ENCODE measurements around the gene AKAP10.
A peak's percentile ranks its signal among the peaks of the same experiment; 100 is the strongest.
"Not testable (repeated sequence)": the region's sequence is repeated elsewhere in the genome, so short reads cannot be mapped to it uniquely, and the experiment has no call there.

The AKAP10 gene

DNA sequence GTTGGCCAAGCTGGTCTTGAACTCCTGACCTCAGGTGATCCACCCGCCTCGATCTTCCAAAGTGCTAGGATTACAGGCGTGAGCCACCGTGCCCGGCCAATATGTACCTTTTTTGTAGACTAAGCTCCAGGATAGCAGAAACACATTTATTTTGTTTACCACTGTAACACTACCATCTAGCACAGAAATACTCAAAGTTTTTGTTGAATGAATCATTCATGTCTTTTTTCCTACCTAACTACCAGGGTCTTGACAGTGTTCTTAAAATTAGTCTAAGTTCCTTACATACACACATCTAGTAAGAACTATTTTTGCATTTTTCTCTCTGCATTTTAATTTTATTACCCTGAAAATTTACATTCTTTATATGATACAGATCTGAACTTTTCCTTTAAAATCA lies 44.4 kb downstream of the AKAP10 start:
- no peak for DNase-seq (ENCODE audit: low read depth)

GRCh38 chr17:19928299-19928698 lies 49.3 kb downstream of the AKAP10 start:
- DNase-seq (ENCODE audit: low read depth) = peak; percentile 88

GRCh38 chr17:19915245-19915978 lies 62.2 kb downstream of the AKAP10 start:
- no peak for DNase-seq (ENCODE audit: low read depth)

- no peak for DNase-seq (ENCODE audit: low read depth)
Observed at GRCh38 chr17:19911033-19911432, 66.6 kb downstream of the AKAP10 start.

GRCh38 chr17:19909139-19909538 lies 68.5 kb downstream of the AKAP10 start:
- DNase-seq (ENCODE audit: low read depth) = no peak

DNA sequence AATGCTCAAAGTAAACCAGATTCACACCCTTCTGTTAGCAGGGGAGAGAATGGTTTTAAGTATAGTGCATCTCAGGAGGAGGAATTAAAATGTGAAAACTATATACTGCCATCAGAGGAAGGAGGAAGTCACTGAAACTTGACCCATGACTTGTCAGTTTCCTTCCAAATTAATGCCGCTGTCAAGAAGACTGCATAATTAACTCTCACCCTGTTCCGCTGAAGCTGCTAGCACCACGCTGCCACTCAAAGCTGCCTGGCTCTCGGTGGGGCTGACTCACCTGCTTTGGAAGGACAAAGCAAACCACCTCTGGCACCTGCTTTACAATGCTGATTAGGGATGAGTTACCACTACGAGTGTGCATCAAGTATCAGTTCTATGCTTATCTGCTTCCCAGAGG lies 72.1 kb downstream of the AKAP10 start:
- DNase-seq (ENCODE audit: low read depth) = no peak

- DNase-seq (ENCODE audit: low read depth) = no peak
Observed at GRCh38 chr17:19904924-19905323, 72.7 kb downstream of the AKAP10 start.

DNA sequence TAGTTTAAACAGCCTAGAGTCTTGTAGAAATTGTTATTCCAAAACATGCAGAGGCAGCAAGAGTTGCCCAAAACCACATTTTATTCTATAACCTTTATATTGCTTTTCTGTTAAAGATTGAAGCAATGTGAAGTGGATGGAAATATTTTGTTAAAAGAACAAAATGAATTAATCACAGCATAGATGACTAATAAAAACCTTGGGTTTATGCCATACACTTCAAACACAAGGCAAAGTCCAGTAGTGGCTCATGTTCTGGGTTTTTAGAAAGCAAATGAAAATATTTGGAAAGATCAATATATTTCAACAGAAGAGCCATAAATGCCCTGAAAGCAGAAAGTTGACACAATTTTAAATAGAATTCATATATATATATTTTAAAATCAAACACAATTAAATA lies 73.2 kb downstream of the AKAP10 start:
- peak; percentile 51 for DNase-seq (ENCODE audit: low read depth)

GRCh38 chr17:19900809-19901208 lies 76.8 kb downstream of the AKAP10 start:
- no peak for DNase-seq (ENCODE audit: low read depth)

- peak; percentile 80 for DNase-seq (ENCODE audit: low read depth)
Observed at GRCh38 chr17:19897903-19898302, 79.7 kb downstream of the AKAP10 start.

DNA sequence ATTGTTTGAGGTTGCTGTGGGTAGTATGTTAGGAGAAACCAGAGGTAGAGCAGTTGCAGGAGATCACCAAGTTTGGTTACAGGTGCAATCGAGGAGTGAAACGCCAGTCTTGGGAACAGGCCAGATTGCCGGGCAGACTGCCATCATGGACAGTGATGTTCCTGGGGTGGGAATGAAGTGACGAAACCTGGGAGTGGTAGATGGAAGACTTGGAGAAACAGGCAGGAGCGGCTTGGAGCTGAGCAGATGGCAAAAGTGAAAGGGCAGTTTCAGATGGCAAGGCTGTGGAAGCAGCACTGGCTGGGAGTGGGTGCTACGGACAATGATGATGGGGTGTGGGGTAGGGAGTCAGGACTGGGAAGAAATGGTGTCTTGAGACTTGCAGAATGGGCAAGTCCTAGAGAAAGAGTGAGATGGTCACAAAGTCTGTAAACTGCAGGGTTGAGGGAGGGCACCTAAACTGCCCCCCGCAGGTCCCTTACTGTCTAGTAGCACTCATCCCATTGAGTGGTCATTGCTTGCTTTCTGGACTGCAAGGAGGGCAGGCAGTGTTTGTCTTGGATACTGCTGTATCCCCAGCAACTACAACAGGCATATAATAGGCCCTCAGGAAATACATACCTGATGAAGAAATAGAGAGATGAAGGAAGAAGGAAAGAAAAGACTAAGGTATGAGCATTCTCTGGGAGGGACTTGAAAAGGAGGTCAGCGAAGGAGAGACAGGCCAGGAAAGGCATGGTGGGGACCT lies 80.4 kb downstream of the AKAP10 start:
- DNase-seq (ENCODE audit: low read depth) = no peak

DNA sequence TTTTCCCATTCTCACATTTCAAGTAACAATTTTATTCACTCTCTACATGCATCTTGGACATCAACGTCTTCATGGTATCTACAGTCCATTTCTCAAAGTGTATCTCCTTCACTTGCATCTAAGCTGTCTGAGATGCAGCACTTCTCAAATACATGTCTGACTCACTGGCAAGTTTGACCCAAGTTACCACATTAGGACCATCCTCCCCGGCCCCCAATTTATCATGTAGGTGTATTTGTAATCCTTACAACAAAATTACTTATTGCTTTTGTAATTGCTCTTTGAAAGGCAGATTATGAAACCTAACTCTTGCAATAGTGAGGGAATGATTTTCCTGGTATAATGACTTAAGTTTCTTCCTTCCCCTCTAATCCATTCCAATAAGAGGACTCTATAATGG lies 80.9 kb downstream of the AKAP10 start:
- no peak for DNase-seq (ENCODE audit: low read depth)

DNA sequence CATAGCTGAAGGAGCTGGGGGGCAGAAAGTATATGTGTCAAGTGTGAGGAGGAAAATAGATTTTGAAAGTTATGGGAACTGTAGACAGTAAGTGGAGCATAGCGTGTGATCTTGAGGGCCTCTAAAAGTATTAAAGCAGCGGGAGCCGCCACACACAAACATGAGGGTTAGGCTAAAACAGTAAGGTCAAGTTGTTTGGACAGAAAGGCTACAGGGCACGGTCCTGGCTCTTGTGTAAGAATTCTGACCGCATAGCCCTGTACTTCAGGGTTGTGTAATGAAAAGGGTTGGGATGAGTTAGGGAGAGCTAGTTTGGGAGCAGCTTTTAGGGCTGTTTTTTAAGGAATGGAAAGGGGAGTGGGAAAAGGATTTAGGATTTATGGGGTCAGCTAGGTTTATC lies 87.1 kb downstream of the AKAP10 start:
- not testable (repeated sequence) for DNase-seq (ENCODE audit: low read depth)

- not testable (repeated sequence) for DNase-seq (ENCODE audit: low read depth)
Observed at GRCh38 chr17:19890001-19890400, 87.6 kb downstream of the AKAP10 start.

GRCh38 chr17:19886116-19886515 lies 91.5 kb downstream of the AKAP10 start:
- DNase-seq (ENCODE audit: low read depth) = no peak

- DNase-seq (ENCODE audit: low read depth) = no peak
Observed at GRCh38 chr17:19883537-19884215, 94.0 kb downstream of the AKAP10 start.

- no peak for DNase-seq (ENCODE audit: low read depth)
Observed at GRCh38 chr17:19880393-19880792, 97.2 kb downstream of the AKAP10 start.

- DNase-seq (ENCODE audit: low read depth) = no peak
Observed at GRCh38 chr17:19877364-19877945, 100.2 kb downstream of the AKAP10 start.

GRCh38 chr17:19876529-19877161 lies 101.0 kb downstream of the AKAP10 start:
- DNase-seq (ENCODE audit: low read depth) = no peak

DNA sequence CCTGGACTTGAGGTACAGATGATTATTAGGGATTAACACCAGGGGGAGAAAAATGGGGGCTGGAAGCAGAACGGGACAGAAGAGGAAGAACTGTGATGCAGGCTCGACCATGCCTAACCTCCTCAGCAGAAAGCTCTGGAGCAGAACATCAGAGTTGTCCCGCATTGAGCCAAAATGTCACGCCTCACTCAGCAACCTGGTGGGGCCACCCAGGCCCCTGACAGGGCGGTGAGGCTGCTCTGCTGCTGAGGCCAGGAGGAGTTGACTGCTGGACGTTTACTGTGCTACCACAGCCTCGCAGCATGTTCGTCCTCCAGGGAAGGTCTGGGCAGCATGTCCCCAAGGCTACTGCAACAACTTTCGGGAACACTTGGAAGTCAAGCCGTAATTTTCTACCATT lies 103.4 kb downstream of the AKAP10 start:
- no peak for DNase-seq (ENCODE audit: low read depth)

- DNase-seq (ENCODE audit: low read depth) = no peak
Observed at GRCh38 chr17:19873346-19873745, 104.3 kb downstream of the AKAP10 start.

DNA sequence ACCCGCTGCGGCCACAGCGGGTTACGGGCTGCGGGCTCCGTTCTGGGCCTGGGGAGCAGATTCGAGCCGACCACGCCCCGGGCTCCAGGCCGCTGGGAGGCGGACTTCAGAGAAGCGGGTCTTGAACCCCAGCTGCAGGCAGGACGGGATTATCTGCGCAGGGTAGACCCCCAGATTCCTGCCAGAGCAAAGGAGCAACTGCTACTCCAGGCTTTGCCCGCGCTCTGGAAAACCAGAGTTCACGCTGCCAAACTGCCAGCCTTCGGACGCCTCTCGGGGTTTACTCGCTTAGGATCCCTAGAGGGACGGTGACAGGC lies 109.6 kb downstream of the AKAP10 start:
- DNase-seq (ENCODE audit: low read depth) = no peak
